NCI-H2107 treated with DMSO at 0.1 percent for 48 hours (cell line): Measurements from ENCODE around the gene FANCC.

Source experiments
- DNase-seq: peaks from one replicate; lab custom pipeline; 2025; ENCODE audit not compliant: unreplicated experiment; lab: John Stamatoyannopoulos, UW

Gene FANCC

DNA sequence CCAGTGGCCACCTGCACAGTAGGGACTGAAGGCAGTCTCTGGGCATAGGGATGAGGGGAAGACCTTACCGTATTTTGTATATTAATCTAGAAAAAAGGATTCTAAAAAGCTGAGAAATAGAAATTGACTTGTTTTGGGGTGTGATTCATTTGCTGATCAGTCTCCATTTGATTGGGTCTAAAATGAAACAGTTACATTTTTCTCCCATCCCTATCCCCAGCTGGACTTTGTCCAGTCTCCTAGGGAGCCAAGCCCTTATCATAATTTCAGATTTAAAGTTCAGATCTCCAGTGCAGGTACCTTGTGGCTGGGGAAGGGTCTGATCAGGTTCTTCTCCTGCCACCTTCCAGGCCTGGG, 240.8 kb downstream of the FANCC start:
- no peak for DNase-seq

DNA sequence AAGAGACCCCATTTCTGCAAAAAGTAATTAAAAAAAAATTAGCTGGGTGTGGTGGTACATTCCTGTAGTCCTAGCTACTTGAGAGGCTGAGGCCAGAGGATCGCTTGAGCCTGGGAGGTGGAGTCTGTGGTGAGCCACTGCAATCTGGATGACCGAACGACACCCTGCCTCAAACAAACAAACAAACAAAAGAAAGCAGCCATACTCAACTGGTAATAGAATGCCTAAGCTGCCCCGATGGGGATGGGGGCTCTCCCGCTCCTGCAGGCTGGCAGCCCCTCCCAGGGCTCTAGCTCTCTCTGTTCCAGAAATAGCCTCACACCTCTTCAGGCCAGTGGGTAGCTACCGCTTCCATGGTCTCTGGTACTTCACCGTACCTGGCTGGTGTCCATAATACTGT, 241.8 kb downstream of the FANCC start:
- no peak for DNase-seq

GRCh38 chr9:95074632-95075031, 242.9 kb downstream of the FANCC start:
- DNase-seq, result no peak

GRCh38 chr9:95073918-95074317, 243.6 kb downstream of the FANCC start:
- DNase-seq, result no peak

DNA sequence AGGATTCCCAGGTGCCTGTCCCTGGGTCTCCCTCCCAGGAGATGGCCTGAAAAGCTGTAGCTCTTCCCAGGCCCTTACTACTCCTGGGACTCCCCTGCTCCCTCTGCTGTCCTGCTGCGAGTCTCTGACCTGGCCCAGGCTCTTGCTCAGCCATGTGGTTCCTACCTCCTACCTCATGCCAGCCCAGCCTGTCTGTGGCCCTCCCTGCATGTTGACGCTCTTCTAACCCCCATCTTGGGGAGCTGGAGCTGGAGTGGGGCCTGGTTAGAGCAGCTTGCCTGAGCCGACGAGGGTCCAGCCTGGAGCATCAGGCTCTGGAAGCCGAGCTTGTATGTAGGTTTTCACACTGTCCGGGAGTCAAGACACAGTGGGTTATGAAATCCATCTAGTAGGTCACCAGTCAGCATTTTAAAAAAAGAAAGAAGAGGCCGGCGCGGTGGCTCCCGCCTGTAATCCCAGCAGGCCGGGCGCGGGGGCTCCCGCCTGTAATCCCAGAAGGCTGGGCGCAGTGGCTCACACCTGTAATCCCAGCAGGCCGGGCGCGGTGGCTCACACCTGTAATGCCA, 244.4 kb downstream of the FANCC start:
- DNase-seq, result no peak

- DNase-seq, result no peak
Observed at GRCh38 chr9:95071925-95072324, 245.6 kb downstream of the FANCC start.

DNA sequence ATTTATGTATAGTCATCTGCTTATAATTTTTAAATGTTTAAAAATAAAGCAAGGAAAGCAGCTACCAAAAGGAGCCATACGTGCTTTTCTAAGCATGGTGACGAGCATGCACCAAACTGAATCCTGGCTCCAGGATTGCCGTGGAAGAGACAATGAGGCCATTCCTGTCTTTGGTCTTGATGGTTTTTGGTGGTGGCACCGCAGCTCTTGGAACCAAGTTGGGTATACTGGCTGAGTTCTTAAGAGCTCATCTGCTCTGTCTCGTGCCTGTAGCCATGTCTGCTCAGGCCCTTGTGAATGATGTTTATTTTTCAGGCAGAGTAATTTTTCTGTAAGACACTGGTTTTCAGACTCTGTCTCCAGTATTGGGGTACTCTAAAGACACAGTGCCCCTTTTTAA, 246.1 kb downstream of the FANCC start:
- no peak for DNase-seq

GRCh38 chr9:95070549-95071021, 246.9 kb downstream of the FANCC start:
- DNase-seq, result no peak

DNA sequence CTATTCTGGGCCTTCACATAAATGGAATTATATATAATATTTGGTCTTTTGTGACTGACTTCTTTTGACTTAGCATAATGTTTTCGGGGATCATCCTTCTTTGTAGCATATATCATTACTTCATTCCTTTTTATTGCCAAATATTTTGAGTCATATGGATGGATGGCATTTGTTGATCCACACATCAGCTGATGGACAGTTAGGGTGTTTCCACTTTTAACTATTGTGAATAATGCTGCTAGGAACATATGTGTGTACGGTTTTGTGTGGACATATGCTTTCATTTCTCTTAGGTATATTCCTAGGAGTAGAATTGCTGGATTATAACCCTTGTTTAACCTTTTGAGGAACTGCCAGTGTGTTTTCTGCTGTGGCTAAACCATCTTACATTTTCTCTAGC, 249.6 kb downstream of the FANCC start:
- no peak for DNase-seq

- no peak for DNase-seq
Observed at GRCh38 chr9:95067057-95067456, 250.5 kb downstream of the FANCC start.

DNA sequence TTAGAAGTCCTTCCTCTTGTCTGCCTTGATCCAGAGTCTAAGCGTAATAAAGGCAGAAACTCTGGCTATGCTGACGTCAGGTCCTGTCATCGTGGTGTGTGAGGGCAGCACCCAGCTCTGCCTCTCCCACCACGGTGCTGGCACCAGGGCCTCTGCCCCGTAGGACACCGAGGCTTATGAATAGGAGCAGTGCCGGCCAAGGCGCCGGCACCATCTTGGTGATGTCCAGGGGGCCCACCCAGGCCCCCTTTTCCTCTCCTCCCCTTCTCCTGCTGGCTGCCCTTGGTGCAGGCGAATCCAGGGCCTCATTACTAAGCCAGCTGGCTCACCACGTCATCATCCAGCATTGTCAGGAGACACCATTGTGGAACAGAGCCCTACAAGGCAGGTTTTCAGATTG, 252.3 kb downstream of the FANCC start:
- DNase-seq, result no peak

DNA sequence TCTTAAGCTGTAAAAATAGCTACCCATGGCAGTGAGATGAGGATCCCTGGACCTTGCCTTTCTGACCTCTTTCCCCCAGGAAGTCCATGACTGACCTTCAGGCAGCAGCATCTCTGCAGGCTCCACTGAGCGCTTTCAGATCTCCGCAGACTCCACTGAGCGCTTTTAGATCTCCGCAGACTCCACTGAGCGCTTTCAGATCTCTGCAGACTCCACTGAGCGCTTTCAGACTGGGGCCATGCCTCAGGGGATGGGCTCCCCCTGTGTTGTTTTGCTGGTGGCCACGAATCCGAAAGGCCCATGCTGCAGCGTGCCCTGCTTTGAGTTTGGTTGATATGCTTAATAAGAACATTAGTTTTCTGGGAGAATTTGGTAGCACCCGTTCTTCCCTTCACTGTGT, 254.2 kb downstream of the FANCC start:
- no peak for DNase-seq

DNA sequence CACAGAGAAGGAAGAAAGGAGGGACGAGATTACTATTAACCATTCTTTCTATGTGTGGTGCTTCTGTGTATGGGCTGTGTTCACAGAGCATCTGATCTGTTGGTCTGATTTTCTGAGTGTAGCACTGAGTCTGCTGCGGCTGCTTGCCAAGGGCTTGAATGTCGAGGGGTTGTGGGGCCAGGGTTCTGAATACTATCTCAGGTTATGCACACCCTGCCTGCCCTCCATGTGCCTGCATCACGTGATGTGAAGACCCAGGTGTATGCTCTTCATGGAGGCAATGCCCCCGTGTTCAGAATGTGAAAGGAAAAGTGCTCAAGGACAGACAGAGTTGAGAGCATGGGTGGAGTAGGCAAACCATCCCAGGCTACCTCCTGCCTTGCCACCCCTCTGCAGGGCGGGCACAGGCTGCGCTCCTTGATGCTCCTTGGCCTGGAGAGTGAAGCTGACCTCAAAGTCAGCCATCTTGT, 254.9 kb downstream of the FANCC start:
- DNase-seq, result no peak

DNA sequence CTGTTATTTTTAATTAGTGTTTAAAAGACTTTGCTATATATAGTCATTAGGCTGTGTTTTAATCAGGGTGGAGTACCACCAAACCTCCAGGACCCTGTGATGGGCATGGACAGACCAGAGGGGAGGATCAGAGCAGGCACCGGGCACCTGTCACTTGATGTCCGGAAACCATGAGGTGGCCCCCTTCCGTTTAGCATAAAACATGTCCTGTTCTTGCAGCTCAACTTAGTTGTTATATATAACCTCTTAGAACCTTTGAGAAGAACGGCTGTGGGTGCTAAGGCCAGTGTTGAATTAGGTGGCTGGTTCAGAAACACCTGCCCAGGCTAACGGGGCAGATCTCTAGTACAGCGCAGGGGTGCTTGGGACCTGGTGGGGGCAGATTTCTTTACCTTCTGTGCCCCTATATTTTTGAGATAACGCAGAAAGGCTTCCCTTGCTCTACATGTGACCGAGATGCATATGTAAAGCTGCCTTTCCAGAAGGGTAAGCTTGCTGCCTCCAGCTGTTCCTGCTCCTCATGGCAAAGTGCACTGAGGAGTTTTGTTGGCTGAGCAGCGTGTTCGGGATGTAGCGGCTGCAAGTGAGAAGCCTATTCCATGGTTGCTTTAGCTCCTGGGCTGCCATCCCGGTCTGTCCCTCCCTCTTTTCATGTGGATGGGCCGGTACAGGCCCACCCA, 255.5 kb downstream of the FANCC start:
- no peak for DNase-seq

DNA sequence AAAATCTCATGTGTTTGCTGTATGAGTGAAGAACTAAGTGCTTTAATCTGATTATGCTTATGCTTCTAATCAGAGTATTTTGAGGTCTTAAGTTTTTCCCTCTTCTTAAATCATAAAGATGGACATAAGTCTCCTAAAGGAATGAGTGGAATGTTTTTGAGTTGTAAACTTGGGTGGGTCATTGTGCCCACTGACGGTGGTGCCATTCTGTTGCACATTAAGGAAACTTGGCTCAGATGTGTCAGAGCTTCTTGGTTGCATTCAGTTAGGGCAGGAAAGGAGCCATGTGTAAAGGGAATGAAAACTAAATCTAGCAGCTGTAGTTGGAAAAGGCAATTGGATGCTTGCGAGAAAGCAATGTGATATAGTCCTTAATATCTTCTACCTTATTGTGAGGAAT, 256.6 kb downstream of the FANCC start:
- DNase-seq, result no peak

DNA sequence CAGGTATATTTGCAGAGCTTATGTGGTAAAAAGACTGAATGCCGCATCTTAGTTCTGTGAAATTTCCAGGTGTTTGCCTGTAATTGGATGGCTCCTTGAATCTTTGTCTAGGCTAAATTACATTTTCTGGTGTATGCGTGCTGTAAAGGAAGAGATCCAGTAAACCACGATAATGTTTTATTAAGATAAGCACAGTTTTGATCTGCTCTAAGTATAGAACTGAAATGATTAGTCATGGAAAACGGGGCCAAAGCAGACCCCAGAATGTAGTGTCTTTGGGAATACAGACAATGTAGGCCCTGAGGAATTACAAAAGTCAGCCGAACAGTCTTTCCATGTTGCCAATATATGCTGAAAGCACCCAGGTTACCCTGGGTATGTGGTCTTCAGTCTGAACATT, 257.3 kb downstream of the FANCC start:
- no peak for DNase-seq

DNA sequence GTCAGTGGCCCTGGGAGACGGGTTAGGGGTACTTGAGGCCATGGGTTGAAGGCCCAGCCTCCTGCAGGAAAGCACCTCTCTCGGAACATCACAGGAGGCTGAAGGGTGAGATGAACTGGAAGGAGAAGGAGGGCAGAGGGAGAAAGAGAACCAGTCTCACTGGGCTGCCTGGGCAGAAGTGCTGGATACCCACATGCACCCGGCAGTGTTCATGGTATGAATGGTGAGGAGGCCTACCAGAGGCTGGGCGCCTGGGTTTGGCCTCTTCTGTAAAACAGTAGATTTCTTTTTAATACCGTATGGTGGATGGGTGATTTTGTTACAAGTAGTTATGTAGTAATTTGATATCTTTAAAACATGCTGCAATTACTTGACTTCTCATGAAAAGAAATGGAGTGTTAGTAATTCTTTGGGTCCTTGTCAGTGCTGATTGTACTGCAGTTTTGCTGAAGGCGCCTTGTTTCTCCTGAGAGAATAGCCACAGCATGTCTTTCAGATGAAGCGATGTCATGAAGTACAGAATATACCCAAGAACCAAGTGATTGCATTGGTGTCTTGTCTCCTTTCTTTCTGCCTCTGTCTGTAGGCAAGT, 258.6 kb downstream of the FANCC start:
- DNase-seq, result peak; percentile 39

- DNase-seq, result no peak
Observed at GRCh38 chr9:95058121-95058785, 259.3 kb downstream of the FANCC start.

- DNase-seq, result peak; percentile 37
Observed at GRCh38 chr9:95057101-95057500, 260.4 kb downstream of the FANCC start.

- peak; percentile 53 for DNase-seq
Observed at GRCh38 chr9:95055851-95056551, 261.5 kb downstream of the FANCC start.

DNA sequence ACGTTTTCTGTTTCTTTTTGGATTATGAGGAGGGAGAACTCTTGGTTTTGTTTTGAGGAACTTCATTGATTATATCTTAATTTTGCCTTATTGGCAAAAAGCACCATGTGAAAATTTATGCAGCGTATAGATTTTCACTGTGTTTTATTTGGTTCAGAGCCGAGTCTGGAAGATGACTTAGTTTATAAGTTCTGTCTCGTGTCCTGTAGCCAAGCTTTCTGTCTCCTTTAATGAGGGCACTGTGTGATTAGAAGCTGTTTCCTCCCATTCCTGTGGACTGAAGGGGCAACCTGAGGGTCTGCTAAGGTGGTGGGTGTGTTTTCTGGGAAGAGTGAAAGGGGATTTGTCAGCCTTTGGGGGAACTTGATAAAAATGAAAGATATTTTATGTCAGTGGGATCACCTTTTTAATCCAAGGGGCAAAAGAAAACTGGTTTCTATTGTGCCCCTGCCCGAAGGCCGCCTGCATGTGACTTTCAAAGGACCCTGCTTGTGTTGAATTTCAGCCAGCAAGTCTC, 262.1 kb downstream of the FANCC start:
- no peak for DNase-seq
